ENCODE measurements around the gene DNM2. TPM values are rescaled to one million over a fixed set of nuclear protein-coding genes. Genes with fewer than 3 reads are reported as not detected.

The DNM2 gene
- total and polyA plus RNA-seq, 2 of the 13 experiments (the other 11 are each of a cell fraction or from before 2014, with no cell fraction given), result 41.7 to 59.8 TPM

GRCh38 chr19:10836479-10837330 is 118.8 kb downstream of the DNM2 start (continued):
- TF ChIP-seq RXRA (CRISPR knock-in tag; IDR thresholded peaks at IDR 0.05) (no peak; the same call in 1 of the 2 replicates), IRF1 (CRISPR knock-in tag; IDR thresholded peaks at IDR 0.05; ENCODE audit: low read depth) (no peak), ZNF83 (CRISPR knock-in tag; IDR thresholded peaks at IDR 0.05; ENCODE audit: borderline replicate concordance) (no peak), DMAP1 (CRISPR knock-in tag; IDR thresholded peaks at IDR 0.05) (0 out of 2 replicates have a peak, but pooled peaks have one; percentile 14), NCOA1 (CRISPR knock-in tag; IDR thresholded peaks at IDR 0.05) (no peak), TOPORS (CRISPR knock-in tag; IDR thresholded peaks at IDR 0.05) (peak; percentile 33; the same call in 1 of the 2 replicates), ESRRA (CRISPR knock-in tag; IDR thresholded peaks at IDR 0.05; ENCODE audit: low read depth) (no peak), TP53 (CRISPR knock-in tag; conservative IDR thresholded peaks at IDR 0.05) (no peak), CBFB (CRISPR knock-in tag; IDR thresholded peaks at IDR 0.05) (no peak), POLR2G (IDR thresholded peaks at IDR 0.05; ENCODE audit: low read depth, low read length) (no peak), HMG20B (CRISPR knock-in tag; conservative IDR thresholded peaks at IDR 0.05) (no peak), MEIS2 (CRISPR knock-in tag; IDR thresholded peaks at IDR 0.05) (no peak; the same call in 1 of the 2 replicates), MED1 (CRISPR knock-in tag; IDR thresholded peaks at IDR 0.05) (0 out of 2 replicates have a peak, but pooled peaks have one; percentile 10), GTF3A (CRISPR knock-in tag; conservative IDR thresholded peaks at IDR 0.05) (no peak), ZNF510 (CRISPR knock-in tag; IDR thresholded peaks at IDR 0.05; ENCODE audit: low read depth) (peak; percentile 91; the same call in 1 of the 2 replicates), PAX8 (CRISPR knock-in tag; IDR thresholded peaks at IDR 0.05; ENCODE audit: borderline replicate concordance) (no peak), ZNF616 (CRISPR knock-in tag; IDR thresholded peaks at IDR 0.05; ENCODE audit: low read depth) (no peak)
- TF ChIP-seq, protein P1, sequence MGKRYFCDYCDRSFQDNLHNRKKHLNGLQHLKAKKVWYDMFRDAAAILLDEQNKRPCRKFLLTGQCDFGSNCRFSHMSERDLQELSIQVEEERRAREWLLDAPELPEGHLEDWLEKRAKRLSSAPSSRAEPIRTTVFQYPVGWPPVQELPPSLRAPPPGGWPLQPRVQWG (CRISPR knock-in tag; IDR thresholded peaks at IDR 0.05; ENCODE audit: borderline replicate concordance, low read depth), result no peak
- TF ChIP-seq, protein P2, sequence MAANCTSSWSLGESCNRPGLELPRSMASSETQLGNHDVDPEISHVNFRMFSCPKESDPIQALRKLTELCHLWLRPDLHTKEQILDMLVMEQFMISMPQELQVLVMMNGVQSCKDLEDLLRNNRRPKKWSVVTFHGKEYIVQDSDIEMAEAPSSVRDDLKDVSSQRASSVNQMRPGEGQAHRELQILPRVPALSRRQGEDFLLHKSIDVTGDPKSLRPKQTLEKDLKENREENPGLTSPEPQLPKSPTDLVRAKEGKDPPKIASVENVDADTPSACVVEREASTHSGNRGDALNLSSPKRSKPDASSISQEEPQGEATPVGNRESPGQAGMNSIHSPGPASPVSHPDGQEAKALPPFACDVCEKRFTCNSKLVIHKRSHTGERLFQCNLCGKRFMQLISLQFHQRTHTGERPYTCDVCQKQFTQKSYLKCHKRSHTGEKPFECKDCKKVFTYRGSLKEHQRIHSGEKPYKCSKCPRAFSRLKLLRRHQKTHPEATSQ (CRISPR knock-in tag; IDR thresholded peaks at IDR 0.05; ENCODE audit: borderline replicate concordance), result no peak
- TF ChIP-seq, protein P3, sequence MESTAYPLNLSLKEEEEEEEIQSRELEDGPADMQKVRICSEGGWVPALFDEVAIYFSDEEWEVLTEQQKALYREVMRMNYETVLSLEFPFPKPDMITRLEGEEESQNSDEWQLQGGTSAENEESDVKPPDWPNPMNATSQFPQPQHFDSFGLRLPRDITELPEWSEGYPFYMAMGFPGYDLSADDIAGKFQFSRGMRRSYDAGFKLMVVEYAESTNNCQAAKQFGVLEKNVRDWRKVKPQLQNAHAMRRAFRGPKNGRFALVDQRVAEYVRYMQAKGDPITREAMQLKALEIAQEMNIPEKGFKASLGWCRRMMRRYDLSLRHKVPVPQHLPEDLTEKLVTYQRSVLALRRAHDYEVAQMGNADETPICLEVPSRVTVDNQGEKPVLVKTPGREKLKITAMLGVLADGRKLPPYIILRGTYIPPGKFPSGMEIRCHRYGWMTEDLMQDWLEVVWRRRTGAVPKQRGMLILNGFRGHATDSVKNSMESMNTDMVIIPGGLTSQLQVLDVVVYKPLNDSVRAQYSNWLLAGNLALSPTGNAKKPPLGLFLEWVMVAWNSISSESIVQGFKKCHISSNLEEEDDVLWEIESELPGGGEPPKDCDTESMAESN (CRISPR knock-in tag; conservative IDR thresholded peaks at IDR 0.05), result no peak; the same call in 1 of the 2 replicates
- TF ChIP-seq, protein P4, sequence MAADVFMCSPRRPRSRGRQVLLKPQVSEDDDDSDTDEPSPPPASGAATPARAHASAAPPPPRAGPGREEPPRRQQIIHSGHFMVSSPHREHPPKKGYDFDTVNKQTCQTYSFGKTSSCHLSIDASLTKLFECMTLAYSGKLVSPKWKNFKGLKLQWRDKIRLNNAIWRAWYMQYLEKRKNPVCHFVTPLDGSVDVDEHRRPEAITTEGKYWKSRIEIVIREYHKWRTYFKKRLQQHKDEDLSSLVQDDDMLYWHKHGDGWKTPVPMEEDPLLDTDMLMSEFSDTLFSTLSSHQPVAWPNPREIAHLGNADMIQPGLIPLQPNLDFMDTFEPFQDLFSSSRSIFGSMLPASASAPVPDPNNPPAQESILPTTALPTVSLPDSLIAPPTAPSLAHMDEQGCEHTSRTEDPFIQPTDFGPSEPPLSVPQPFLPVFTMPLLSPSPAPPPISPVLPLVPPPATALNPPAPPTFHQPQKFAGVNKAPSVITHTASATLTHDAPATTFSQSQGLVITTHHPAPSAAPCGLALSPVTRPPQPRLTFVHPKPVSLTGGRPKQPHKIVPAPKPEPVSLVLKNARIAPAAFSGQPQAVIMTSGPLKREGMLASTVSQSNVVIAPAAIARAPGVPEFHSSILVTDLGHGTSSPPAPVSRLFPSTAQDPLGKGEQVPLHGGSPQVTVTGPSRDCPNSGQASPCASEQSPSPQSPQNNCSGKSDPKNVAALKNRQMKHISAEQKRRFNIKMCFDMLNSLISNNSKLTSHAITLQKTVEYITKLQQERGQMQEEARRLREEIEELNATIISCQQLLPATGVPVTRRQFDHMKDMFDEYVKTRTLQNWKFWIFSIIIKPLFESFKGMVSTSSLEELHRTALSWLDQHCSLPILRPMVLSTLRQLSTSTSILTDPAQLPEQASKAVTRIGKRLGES (CRISPR knock-in tag; IDR thresholded peaks at IDR 0.05; ENCODE audit: borderline replicate concordance), result no peak
- TF ChIP-seq, protein P5, sequence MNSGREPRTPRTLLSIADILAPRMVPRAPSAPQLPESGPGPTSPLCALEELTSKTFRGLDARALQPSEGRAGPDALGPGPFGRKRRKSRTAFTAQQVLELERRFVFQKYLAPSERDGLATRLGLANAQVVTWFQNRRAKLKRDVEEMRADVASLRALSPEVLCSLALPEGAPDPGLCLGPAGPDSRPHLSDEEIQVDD (CRISPR knock-in tag; IDR thresholded peaks at IDR 0.05; ENCODE audit: borderline replicate concordance), result no peak

Data from HepG2 (cell line).